OCI-LY7 (cell line): ENCODE data around the gene IFITM10. TPM values are rescaled to one million over a fixed set of nuclear protein-coding genes. Genes with fewer than 3 reads are reported as not detected.

Experiments
- BruUV-seq: library from RNA; stranded (reverse); fragments of 400-500 nt; replicated peaks from 2 replicates; lab custom pipeline; 2021; lab: Mats Ljungman, UMichigan
- CTCF ChIA-PET: fragments of 300-600 bp; sonication (Branson Sonifier 250); formaldehyde crosslinking; loops from one replicate; lab custom pipeline; 2022; ENCODE audit warnings: antibody characterized with exemption; ENCODE audit not compliant: unreplicated experiment; lab: Charles Lee
- POLR2A ChIA-PET: fragments of 300-600 bp; sonication (Branson Sonifier 250); formaldehyde crosslinking; loops from one replicate; lab custom pipeline; 2022; ENCODE audit warnings: antibody characterized with exemption; lab: Charles Lee
- DNase-seq: peaks from one replicate; pipeline ENCODE4 v3.0.0-alpha.2; 2015; ENCODE audit warnings: low spot score
- H2AFZ ChIP-seq: fragments of 200-600 bp; sonication (generic), shearing (Covaris generic); 2 replicates; pipeline ENCODE4 v1.6.1; 2014; ENCODE audit warnings: mild to moderate bottlenecking, antibody characterized with exemption, low read length, moderate library complexity
- H3K27ac ChIP-seq: fragments of 200-600 bp; sonication (generic); 2 replicates; pipeline ENCODE4 v1.5.1; 2014; ENCODE audit warnings: mixed run types, low read depth, mild to moderate bottlenecking, moderate library complexity, low read length, inconsistent platforms; ENCODE audit not compliant: poor library complexity, severe bottlenecking
- H3K36me3 ChIP-seq: fragments of 200-600 bp; sonication (generic); 2 replicates; pipeline ENCODE4 v1.6.1; 2014; ENCODE audit warnings: mild to moderate bottlenecking, antibody characterized with exemption, low read length, moderate library complexity, mixed read lengths; ENCODE audit not compliant: insufficient read depth
- H3K4me1 ChIP-seq: fragments of 200-600 bp; sonication (generic); 2 replicates; pipeline ENCODE4 v1.5.1; 2014; ENCODE audit warnings: mild to moderate bottlenecking, low read length; ENCODE audit not compliant: insufficient read depth, poor library complexity, severe bottlenecking
- H3K4me2 ChIP-seq: fragments of 200-600 bp; sonication (generic); 2 replicates; pipeline ENCODE4 v1.6.1; 2014; ENCODE audit warnings: mild to moderate bottlenecking, low read length
- H3K4me3 ChIP-seq: fragments of 200-600 bp; sonication (generic); 2 replicates; pipeline ENCODE4 v1.5.1; 2014; ENCODE audit warnings: mild to moderate bottlenecking, low read depth, low read length; ENCODE audit not compliant: poor library complexity, severe bottlenecking
- H3K79me2 ChIP-seq: fragments of 200-600 bp; sonication (generic); 2 replicates; pipeline ENCODE4 v1.6.1; 2016; ENCODE audit warnings: low read depth, mild to moderate bottlenecking, low read length, moderate library complexity, mixed read lengths; ENCODE audit not compliant: insufficient read depth
- H3K9me2 ChIP-seq: fragments of 200-600 bp; sonication (generic); 2 replicates; pipeline ENCODE4 v1.6.1; 2016; ENCODE audit warnings: mild to moderate bottlenecking, low read length, mixed read lengths; ENCODE audit not compliant: insufficient read depth
- H3K9me3 ChIP-seq: fragments of 200-600 bp; sonication (generic); 2 replicates; pipeline ENCODE4 v1.6.1; 2014; ENCODE audit warnings: mild to moderate bottlenecking, mixed run types, low read length, mixed read lengths
- H4K20me1 ChIP-seq: fragments of 200-600 bp; sonication (generic); 2 replicates; pipeline ENCODE4 v1.6.1; 2014; ENCODE audit warnings: mild to moderate bottlenecking, antibody characterized with exemption, low read length, moderate library complexity, mixed read lengths; ENCODE audit not compliant: insufficient read depth
- CTCF ChIP-seq: fragments of 200-600 bp; sonication (generic); conservative IDR thresholded peaks from 2 replicates; pipeline ENCODE4 v1.5.1; 2014; ENCODE audit warnings: mild to moderate bottlenecking, antibody characterized with exemption, low read length, moderate library complexity, mixed read lengths
- EZH2phosphoT487 ChIP-seq: fragments of 200-600 bp; sonication (generic); IDR thresholded peaks from 2 replicates; pipeline ENCODE4 v1.6.1; 2018; ENCODE audit warnings: low read depth, borderline replicate concordance, mild to moderate bottlenecking, mixed run types, antibody characterized with exemption, low read length, moderate library complexity, mixed read lengths
- intact Hi-C: fragments of 100-400 bp; cut with micrococcal nuclease; formaldehyde crosslinking; loops from one replicate; pipeline ENCODE4 v1.10.0; 2022; ENCODE audit not compliant: unreplicated experiment
- total RNA-seq, 2 experiments: library from RNA; depleted of rRNA in 1 of 2; stranded (reverse); fragments of >200 nt in 1 of 2; shearing (Covaris generic) in 1 of 2; gene quantifications; 2 replicates each; pipeline ENCODE4 v1.2.3, GENCODE V29; 2014 to 2022

The IFITM10 gene
- total RNA-seq, 2 experiments from 2014 or later, result 0.30 to 0.38 TPM

- Histone ChIP-seq H2AFZ (no peak overlapping the region), H3K9me3 (no peaks in the 10 kb centered on the region), H3K79me2 (no peaks in the 10 kb centered on the region), H3K27ac (no peak overlapping the region), H3K4me1 (no peaks in the 10 kb centered on the region), H4K20me1 (no peaks in the 10 kb centered on the region), H3K36me3 (no peaks in the 10 kb centered on the region), H3K4me3 (no peak overlapping the region), H3K9me2 (no peaks in the 10 kb centered on the region), H3K4me2 (no peak overlapping the region)
- DNase-seq, result no peak
- POLR2A ChIA-PET, result no interaction called here
- CTCF ChIA-PET, result no interaction called here
- TF ChIP-seq CTCF, result no peak
- TF ChIP-seq EZH2phosphoT487, result no peak
- intact Hi-C loops, result no loop called here
- no TSS peak for BruUV-seq
Measured at GRCh38 chr11:1780700-1781592, 30.6 kb upstream of the IFITM10 start.

- Histone ChIP-seq H3K9me2 (no peaks in the 10 kb centered on the region), H3K79me2 (no peaks in the 10 kb centered on the region), H3K36me3 (no peaks in the 10 kb centered on the region), H3K4me2 (no peak overlapping the region), H3K4me1 (no peaks in the 10 kb centered on the region), H3K27ac (no peak overlapping the region), H2AFZ (no peak overlapping the region), H4K20me1 (no peaks in the 10 kb centered on the region), H3K4me3 (no peak overlapping the region), H3K9me3 (no peaks in the 10 kb centered on the region)
- no TSS peak for BruUV-seq
- ChIA-PET CTCF (no interaction called here), POLR2A (no interaction called here)
- no peak for TF ChIP-seq EZH2phosphoT487
- TF ChIP-seq CTCF, result no peak
- intact Hi-C loops, result no loop called here
- no peak for DNase-seq
Measured at GRCh38 chr11:1779806-1780699, 29.7 kb upstream of the IFITM10 start.
